SJCRH30 (cell line): Measurements from ENCODE around the gene GRSF1. TPM values are rescaled to one million over a fixed set of nuclear protein-coding genes. Genes with fewer than 3 reads are reported as not detected.

ENCODE experiments used
- DNase-seq, 2 experiments: peaks; one replicate each; pipeline ENCODE4 v3.0.0-alpha.2; 2015 to 2020
- H3K27ac ChIP-seq: fragments of 250-450 bp; sonication (Bioruptor Pico); 2 replicates; pipeline ENCODE4 v1.5.1; 2020; ENCODE audit warnings: mild to moderate bottlenecking, moderate library complexity
- H3K27me3 ChIP-seq: fragments of 250-450 bp; sonication (Bioruptor Pico); 2 replicates; pipeline ENCODE4 v1.5.1; 2020; ENCODE audit warnings: mild to moderate bottlenecking, moderate library complexity
- H3K36me3 ChIP-seq: fragments of 250-450 bp; sonication (Bioruptor Pico); 2 replicates; pipeline ENCODE4 v1.5.1; 2020; ENCODE audit warnings: mild to moderate bottlenecking, moderate library complexity
- H3K4me1 ChIP-seq: fragments of 250-450 bp; sonication (Bioruptor Pico); 2 replicates; pipeline ENCODE4 v1.5.1; 2020; ENCODE audit warnings: mild to moderate bottlenecking, moderate library complexity
- H3K4me3 ChIP-seq: fragments of 250-450 bp; sonication (Bioruptor Pico); 2 replicates; pipeline ENCODE4 v1.5.1; 2020; ENCODE audit warnings: mild to moderate bottlenecking, moderate library complexity
- H3K9me3 ChIP-seq: fragments of 250-450 bp; sonication (Bioruptor Pico); replicated peaks from 2 replicates; pipeline ENCODE4 v1.5.1; 2020; ENCODE audit warnings: mild to moderate bottlenecking, moderate library complexity
- total RNA-seq: library from RNA; depleted of rRNA; stranded (reverse); fragments of >200 nt; shearing (Covaris generic); gene quantifications from 2 replicates; pipeline ENCODE4 v1.2.3, GENCODE V29; 2014; rRNA removed

Gene GRSF1, protein sequence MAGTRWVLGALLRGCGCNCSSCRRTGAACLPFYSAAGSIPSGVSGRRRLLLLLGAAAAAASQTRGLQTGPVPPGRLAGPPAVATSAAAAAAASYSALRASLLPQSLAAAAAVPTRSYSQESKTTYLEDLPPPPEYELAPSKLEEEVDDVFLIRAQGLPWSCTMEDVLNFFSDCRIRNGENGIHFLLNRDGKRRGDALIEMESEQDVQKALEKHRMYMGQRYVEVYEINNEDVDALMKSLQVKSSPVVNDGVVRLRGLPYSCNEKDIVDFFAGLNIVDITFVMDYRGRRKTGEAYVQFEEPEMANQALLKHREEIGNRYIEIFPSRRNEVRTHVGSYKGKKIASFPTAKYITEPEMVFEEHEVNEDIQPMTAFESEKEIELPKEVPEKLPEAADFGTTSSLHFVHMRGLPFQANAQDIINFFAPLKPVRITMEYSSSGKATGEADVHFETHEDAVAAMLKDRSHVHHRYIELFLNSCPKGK
- 114 and 121 TPM in 2 replicates for total RNA-seq

DNA sequence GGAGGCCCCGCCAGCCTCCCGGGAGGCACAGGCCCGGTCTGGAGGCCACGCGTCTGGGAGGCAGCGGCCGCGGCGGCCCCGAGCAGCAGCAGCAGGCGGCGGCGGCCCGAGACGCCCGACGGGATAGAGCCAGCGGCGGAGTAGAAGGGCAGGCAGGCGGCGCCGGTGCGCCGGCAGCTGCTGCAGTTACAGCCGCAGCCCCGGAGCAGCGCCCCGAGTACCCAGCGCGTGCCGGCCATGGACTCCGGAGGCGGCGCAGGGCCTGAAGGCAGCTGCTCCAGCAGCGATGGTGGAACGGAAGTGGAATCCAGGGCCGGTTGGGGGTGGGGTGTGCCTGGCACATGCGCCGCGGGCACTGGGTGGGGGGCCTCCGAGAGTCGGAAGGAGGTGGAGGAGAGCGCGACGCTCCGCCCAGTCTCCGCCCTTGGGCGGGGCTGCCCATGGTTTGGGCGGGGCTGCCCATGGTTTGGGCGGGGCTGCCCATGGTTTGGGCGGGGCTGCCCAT, at the start of gene GRSF1:
TSS of gene GRSF1 (minus strand) at position 302 of the 505 bp plus-strand sequence. CDS start at position 239, 63 bp downstream.
- Histone ChIP-seq H3K4me1 (no peaks in the 10 kb centered on the region; the same call in none of the 2 replicates), H3K27me3 (no peaks in the 10 kb centered on the region), H3K9me3 (no peaks in the 10 kb centered on the region), H3K27ac (peak within 1 kb of the TSS; percentile 71), H3K4me3 (peak within 1 kb of the TSS; percentile 95), H3K36me3 (peaks cover 16% of the 10 kb centered on the region)
- DNase-seq, result peak; percentile 97 to 98

DNA sequence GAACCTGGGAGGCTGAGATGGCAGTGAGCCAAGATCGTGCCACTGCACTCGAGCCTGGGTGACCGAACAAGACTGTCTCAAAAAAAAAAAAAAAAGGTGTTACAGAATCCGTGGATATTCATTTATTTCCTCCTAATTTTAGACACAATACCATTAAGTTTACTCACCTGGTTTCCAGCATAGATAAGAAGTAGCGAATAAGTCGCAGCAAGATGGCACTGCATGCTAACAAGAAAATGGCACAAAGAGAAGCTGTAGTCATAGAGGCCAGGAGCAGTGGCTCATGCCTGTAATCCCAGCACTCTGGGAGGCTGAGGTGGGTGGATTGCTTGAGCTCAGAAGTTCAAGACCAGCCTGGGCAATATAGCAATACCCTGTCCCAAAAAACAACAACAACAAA, 45.5 kb upstream of the GRSF1 start:
- Histone ChIP-seq H3K9me3 (no peaks in the 10 kb centered on the region), H3K27ac (no peak overlapping the region), H3K4me3 (no peak overlapping the region), H3K4me1 (no peaks in the 10 kb centered on the region), H3K36me3 (no peaks in the 10 kb centered on the region), H3K27me3 (no peaks in the 10 kb centered on the region)
- no peak for DNase-seq

DNA sequence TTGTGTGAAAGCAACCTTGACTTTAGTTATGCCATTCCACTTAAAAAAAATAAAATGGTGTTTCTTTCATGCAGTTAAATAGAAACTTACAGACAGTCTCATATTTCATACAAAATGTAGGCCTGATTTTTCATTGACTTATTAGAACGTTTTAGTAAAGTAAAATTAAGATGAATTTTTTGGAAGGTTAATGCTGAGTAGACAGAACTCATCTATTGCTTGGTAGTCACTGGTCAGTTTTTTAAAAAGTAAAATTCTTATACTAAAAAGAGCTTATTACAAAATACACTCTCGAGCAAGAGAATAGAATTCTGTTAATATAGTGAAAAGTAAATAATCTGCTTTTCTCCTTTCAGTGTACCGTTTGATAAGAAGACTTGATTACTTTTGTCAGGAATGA, 41.0 kb upstream of the GRSF1 start:
- H3K4me1 ChIP-seq, result no peaks in the 10 kb centered on the region
- H3K27me3 ChIP-seq, result peaks cover 4% of the 10 kb centered on the region; the same call in 1 of the 2 replicates
- no peak for DNase-seq
- no peak overlapping the region for H3K4me3 ChIP-seq
- no peaks in the 10 kb centered on the region for H3K36me3 ChIP-seq
- no peak overlapping the region for H3K27ac ChIP-seq
- no peaks in the 10 kb centered on the region for H3K9me3 ChIP-seq

DNA sequence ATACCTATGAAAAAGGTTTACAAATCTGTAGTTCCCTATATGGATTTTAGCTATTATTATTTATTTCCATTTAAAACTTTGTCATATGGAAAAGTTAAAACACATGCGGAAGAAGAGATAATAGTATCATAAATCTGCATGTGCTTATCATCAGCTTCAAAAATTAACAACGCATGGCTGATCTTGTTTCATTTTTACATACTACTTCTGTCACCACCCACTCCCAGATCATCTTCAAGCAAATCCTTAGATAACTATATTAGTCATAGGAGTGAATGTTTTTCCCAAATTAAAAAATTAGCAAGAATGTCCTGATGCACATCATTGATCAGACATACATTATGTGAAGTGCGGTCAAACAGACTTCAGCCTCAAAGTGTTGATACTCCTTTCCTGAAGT, 37.9 kb upstream of the GRSF1 start:
- H3K36me3 ChIP-seq, result no peaks in the 10 kb centered on the region
- H3K27ac ChIP-seq, result no peak overlapping the region
- no peak overlapping the region for H3K4me3 ChIP-seq
- H3K9me3 ChIP-seq, result no peaks in the 10 kb centered on the region
- DNase-seq, result no peak
- no peaks in the 10 kb centered on the region for H3K4me1 ChIP-seq
- H3K27me3 ChIP-seq, result peaks cover 4% of the 10 kb centered on the region; the same call in 1 of the 2 replicates

DNA sequence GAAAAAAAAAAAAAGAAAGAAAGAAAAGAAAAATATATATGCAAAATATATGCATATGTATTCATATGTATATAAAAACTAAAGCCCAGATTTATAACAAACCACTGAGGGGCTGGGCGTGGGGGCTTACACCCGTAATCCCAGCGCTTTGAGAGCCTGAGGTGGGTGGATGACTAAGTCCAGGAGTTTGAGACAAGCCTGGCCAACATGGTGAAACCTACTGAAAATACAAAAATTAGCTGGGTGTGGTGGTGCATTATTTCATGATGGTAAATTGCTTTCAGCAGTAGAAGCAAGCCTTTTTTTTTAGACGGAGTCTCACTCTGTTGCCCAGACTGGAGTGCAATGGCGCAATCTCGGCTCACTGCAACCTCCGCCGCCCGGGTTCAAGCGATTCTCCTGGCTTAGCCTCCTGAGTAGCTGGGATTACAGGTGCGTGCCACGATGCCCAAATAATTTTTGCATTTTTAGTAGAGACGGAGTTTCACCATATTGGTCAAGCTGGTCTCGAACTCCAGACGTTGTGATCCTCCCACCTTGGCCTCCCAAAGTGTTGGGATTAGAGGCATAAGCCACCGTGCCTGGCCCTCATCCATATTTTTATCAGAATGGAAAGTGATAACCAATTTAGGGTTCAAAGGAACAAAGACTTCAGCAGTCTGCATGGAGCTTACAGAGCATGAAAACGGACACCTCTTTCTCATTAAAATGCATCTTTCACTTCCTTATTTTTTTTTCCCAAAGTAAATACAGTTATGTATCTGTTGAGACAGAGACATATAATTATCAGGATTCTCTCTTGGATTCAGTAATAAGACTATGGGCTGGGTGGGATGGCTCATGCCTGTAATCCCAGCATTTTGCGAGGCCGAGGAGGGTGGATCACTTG, 34.8 kb upstream of the GRSF1 start:
- DNase-seq, result no peak
- Histone ChIP-seq H3K27me3 (peaks cover 4% of the 10 kb centered on the region; the same call in 1 of the 2 replicates), H3K4me1 (no peaks in the 10 kb centered on the region), H3K9me3 (no peaks in the 10 kb centered on the region), H3K27ac (no peak overlapping the region), H3K36me3 (no peaks in the 10 kb centered on the region), H3K4me3 (no peak overlapping the region)

DNA sequence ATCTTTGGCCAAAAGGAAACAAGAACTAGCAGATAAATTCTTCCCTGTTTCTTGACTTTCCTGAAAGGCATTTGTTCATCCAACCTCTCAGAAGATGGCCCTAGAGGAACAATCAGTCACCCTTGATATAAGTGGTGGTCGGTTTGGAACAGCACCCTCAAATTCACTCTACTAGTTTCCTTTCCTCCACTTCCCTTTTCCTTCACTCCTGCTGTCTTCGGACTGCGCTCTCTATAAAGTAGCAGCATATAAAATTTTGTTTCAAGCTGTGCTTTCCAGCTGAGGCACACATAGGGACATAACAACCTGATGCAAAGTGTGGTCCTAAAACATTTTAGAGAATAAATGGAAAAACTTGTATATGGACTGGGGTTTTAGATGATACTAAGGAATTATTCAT, 33.5 kb upstream of the GRSF1 start:
- no peak overlapping the region for H3K27ac ChIP-seq

DNA sequence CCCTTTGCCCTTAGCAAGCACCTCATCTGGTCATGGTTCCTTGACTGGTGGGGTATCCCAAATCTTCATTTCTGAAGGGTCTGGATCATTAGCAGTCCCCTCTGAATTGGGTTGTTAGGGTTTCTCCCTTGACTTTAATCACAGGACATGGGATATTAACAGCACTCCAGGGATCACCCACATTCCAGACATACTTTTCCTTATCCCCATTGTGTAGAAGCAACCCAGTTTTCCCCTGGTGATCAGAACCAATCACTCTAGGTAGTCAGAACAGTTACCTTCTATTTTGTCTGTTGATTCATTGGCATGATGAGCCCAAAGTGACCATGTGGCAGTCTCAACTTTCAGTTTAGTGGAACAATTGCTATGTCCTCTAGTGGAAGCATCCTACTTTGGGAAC, 29.1 kb upstream of the GRSF1 start:
- H3K4me3 ChIP-seq, result no peak overlapping the region
- H3K27me3 ChIP-seq, result no peaks in the 10 kb centered on the region
- H3K9me3 ChIP-seq, result no peaks in the 10 kb centered on the region
- no peak for DNase-seq
- no peak overlapping the region for H3K27ac ChIP-seq
- H3K36me3 ChIP-seq, result no peaks in the 10 kb centered on the region
- no peaks in the 10 kb centered on the region for H3K4me1 ChIP-seq

More for the DNA sequence above, 33.5 kb upstream of the GRSF1 start:
- DNase-seq, result no peak
- peaks cover 4% of the 10 kb centered on the region; the same call in 1 of the 2 replicates for H3K27me3 ChIP-seq
- H3K9me3 ChIP-seq, result no peaks in the 10 kb centered on the region
- no peaks in the 10 kb centered on the region for H3K36me3 ChIP-seq
- H3K4me1 ChIP-seq, result no peaks in the 10 kb centered on the region
- H3K4me3 ChIP-seq, result no peak overlapping the region

DNA sequence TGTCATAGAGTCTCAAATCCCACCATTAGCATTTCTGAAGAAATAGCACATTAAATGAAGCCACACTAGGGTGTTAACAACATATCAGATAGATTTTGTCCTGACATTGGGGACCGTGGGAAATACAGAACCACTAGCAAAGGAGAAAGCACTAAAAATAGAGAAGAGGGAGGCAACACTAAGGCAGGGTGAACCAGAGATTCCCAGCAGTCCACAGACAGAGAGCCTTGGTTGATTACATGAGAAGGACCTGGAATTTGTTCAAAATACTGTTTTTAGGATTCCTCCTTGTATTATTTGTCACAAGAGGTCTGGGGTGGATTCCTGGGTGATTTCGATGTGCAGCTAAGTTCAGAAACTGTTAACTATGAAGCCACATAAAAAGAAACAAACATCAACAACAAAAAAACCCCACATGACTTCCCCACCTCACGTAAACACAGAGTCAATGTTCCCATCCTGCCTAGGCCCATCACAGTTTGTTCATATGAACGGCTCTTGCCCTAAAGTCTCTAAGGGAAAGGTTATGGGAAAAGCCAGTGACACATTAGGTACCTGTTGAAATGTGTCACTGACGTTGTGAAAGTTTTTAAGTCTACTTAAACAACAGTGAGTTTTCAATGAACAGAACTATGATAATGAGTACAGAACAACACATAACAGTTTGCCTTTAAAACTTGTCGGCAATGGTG, 23.6 kb upstream of the GRSF1 start:
- H3K27me3 ChIP-seq, result 0 out of 2 replicates have a peak, but pooled peaks cover 6% of the 10 kb centered on the region
- H3K4me1 ChIP-seq, result no peaks in the 10 kb centered on the region
- H3K4me3 ChIP-seq, result no peak overlapping the region
- no peaks in the 10 kb centered on the region for H3K36me3 ChIP-seq
- DNase-seq, result no peak
- no peak overlapping the region for H3K27ac ChIP-seq
- no peaks in the 10 kb centered on the region for H3K9me3 ChIP-seq

DNA sequence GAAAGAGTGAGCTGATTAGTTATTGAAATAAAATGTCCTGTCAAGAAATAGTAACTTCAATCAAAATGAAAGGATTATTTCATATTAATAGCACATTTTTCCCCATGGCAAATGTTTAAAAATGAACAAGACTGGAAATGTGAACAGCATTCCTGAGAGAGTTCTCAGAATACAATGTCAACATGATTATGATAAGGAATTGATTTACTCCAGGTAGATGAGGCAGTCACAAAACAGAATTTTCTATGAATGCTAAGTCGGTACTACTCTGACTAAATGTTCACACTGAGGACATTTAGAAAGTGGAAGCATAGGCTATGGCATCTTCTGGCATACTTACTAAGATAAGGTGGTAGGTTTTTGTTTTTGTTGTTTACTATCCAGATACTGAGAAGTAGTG, 19.4 kb upstream of the GRSF1 start:
- no peak for DNase-seq

DNA sequence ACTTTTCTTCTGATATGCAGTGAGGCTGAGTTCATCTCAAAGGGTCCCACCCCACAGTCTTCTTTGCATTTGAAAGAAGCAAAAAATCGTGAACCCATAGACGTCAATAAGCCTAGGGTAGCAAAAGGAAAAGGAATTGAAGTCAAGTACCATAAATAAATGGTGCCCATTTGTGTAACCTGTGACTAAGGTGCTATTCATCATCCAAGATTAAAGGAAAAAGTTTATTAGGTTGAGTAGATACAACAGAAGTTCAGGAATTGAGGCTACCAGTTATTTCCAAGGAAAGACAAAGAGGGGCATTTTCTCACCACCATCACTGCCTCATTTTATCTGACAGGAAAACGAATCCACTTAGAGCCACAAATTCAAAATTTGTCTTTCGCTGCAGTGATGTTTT, 18.8 kb upstream of the GRSF1 start:
- Histone ChIP-seq H3K4me1 (no peaks in the 10 kb centered on the region), H3K27me3 (peaks cover 7% of the 10 kb centered on the region; the same call in 1 of the 2 replicates), H3K4me3 (no peak overlapping the region), H3K36me3 (no peaks in the 10 kb centered on the region), H3K9me3 (no peaks in the 10 kb centered on the region), H3K27ac (no peak overlapping the region)
- DNase-seq, result no peak

More for the DNA sequence above, 19.4 kb upstream of the GRSF1 start:
- H3K27ac ChIP-seq, result no peak overlapping the region
- H3K36me3 ChIP-seq, result no peaks in the 10 kb centered on the region
- H3K9me3 ChIP-seq, result no peaks in the 10 kb centered on the region
- no peak overlapping the region for H3K4me3 ChIP-seq
- H3K27me3 ChIP-seq, result 0 out of 2 replicates have a peak, but pooled peaks cover 6% of the 10 kb centered on the region
- H3K4me1 ChIP-seq, result no peaks in the 10 kb centered on the region

DNA sequence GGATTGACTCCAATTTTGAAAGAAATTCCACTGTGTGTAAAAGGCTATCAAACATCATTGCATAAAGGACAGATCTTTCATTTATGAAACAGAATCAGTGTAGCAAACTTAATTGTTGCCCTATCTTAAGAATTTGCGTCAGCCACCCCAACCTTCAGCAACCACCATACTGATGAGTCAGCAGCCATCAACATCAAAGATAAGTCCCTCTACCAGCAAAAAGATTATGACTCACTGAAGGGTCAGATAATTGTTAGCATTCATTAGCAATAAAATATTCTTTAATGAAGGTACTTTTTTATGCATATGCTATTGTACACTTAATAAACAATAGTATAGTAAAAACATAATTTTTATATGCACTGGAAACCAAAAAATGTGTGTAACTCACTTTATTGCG, 15.8 kb upstream of the GRSF1 start:
- Histone ChIP-seq H3K27ac (no peak overlapping the region), H3K27me3 (peaks cover 10% of the 10 kb centered on the region; the same call in 1 of the 2 replicates), H3K9me3 (no peaks in the 10 kb centered on the region; the same call in 1 of the 2 replicates), H3K4me1 (no peaks in the 10 kb centered on the region), H3K36me3 (no peaks in the 10 kb centered on the region), H3K4me3 (no peak overlapping the region)
- no peak for DNase-seq

DNA sequence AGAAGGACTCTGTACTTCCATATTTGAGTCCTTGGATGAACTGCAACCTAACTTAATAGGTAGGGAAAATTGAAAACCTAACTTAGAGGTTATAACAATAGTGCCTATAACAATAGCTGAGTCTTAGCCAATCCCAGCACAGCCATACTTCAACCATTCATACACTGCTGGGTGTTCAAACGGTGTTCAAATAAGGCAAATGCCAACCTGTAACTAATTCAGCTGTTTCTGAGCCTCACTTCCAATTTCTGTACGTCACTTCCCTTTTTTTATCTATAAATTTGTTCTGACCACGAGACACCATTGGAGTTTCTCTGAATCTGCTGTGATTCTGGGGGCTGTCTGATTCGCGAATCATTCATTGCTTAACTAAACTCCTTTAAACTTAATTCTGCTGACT, 9.6 kb upstream of the GRSF1 start:
- H3K36me3 ChIP-seq, result no peaks in the 10 kb centered on the region
- H3K4me1 ChIP-seq, result no peaks in the 10 kb centered on the region
- H3K4me3 ChIP-seq, result no peak overlapping the region
- no peak for DNase-seq
- H3K27ac ChIP-seq, result no peak overlapping the region
- H3K27me3 ChIP-seq, result peaks cover 4% of the 10 kb centered on the region; the same call in 1 of the 2 replicates
- no peaks in the 10 kb centered on the region; the same call in 1 of the 2 replicates for H3K9me3 ChIP-seq

DNA sequence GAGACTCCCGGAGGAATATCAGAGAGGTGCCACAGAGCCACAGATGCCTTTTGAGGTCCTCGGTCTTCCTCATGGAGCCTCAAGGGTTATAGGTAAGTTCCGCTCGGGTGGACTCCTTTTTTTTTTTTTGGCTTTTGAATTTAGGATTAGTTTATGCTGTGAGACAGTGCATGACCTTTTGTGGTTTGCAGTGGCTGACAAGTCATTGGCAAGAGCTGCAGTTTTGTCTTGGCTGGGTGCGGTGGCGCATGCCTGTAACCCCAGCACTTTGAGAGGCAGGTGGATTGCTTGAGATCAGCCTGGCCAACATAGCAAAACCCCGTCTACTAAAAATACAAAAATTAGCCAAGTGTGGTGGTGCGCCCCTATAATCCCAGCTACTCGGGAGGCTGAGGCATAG, 4.5 kb upstream of the GRSF1 start:
- Histone ChIP-seq H3K27me3 (no peaks in the 10 kb centered on the region), H3K9me3 (no peaks in the 10 kb centered on the region), H3K4me3 (no peak overlapping the region), H3K36me3 (no peaks in the 10 kb centered on the region), H3K4me1 (no peaks in the 10 kb centered on the region; the same call in none of the 2 replicates), H3K27ac (no peak overlapping the region)
- DNase-seq, result no peak

DNA sequence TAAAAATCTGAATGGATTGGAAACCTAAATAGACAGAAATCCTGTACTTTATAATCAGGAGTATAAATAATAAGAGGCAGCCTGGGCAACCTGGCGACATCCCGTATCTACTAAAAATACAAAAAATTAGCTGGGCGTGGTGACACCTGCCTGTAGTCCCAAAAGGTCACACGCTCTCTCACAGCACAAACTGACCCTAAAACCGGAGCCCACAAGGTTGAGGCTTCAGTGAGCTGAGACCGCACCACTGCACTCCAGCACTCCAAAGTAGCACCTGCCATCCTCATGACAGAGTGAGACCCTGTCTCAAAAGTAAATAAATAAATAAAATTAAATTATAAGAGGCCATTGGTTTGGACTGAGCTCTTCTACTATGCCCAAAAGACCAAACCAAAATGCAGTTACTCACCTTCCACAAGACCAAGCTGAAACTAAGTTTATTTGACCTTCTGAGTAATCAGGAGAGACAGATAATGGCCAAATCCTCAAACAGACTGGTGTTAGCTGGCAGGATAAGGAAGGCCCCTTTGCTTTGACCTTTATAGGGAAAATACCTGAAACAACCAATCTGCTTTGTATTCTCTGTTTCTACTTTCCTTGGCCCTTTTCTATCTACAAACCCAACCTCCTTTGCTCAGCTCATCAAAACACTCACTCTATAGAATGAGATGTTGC, 3.2 kb upstream of the GRSF1 start:
- Histone ChIP-seq H3K4me3 (no peak overlapping the region), H3K27me3 (no peaks in the 10 kb centered on the region), H3K4me1 (no peaks in the 10 kb centered on the region; the same call in none of the 2 replicates), H3K36me3 (no peaks in the 10 kb centered on the region), H3K27ac (no peak overlapping the region), H3K9me3 (no peaks in the 10 kb centered on the region)
- no peak for DNase-seq
